ENCODE data around the gene C17orf107. TPM values are rescaled to one million over a fixed set of nuclear protein-coding genes. Genes with fewer than 3 reads are reported as not detected.

C17orf107 gene
- total and polyA plus RNA-seq, 2 of the 13 experiments (the other 11 are each of a cell fraction or from before 2014, with no cell fraction given), result 0.20 to 0.59 TPM

- TF ChIP-seq, protein P1, sequence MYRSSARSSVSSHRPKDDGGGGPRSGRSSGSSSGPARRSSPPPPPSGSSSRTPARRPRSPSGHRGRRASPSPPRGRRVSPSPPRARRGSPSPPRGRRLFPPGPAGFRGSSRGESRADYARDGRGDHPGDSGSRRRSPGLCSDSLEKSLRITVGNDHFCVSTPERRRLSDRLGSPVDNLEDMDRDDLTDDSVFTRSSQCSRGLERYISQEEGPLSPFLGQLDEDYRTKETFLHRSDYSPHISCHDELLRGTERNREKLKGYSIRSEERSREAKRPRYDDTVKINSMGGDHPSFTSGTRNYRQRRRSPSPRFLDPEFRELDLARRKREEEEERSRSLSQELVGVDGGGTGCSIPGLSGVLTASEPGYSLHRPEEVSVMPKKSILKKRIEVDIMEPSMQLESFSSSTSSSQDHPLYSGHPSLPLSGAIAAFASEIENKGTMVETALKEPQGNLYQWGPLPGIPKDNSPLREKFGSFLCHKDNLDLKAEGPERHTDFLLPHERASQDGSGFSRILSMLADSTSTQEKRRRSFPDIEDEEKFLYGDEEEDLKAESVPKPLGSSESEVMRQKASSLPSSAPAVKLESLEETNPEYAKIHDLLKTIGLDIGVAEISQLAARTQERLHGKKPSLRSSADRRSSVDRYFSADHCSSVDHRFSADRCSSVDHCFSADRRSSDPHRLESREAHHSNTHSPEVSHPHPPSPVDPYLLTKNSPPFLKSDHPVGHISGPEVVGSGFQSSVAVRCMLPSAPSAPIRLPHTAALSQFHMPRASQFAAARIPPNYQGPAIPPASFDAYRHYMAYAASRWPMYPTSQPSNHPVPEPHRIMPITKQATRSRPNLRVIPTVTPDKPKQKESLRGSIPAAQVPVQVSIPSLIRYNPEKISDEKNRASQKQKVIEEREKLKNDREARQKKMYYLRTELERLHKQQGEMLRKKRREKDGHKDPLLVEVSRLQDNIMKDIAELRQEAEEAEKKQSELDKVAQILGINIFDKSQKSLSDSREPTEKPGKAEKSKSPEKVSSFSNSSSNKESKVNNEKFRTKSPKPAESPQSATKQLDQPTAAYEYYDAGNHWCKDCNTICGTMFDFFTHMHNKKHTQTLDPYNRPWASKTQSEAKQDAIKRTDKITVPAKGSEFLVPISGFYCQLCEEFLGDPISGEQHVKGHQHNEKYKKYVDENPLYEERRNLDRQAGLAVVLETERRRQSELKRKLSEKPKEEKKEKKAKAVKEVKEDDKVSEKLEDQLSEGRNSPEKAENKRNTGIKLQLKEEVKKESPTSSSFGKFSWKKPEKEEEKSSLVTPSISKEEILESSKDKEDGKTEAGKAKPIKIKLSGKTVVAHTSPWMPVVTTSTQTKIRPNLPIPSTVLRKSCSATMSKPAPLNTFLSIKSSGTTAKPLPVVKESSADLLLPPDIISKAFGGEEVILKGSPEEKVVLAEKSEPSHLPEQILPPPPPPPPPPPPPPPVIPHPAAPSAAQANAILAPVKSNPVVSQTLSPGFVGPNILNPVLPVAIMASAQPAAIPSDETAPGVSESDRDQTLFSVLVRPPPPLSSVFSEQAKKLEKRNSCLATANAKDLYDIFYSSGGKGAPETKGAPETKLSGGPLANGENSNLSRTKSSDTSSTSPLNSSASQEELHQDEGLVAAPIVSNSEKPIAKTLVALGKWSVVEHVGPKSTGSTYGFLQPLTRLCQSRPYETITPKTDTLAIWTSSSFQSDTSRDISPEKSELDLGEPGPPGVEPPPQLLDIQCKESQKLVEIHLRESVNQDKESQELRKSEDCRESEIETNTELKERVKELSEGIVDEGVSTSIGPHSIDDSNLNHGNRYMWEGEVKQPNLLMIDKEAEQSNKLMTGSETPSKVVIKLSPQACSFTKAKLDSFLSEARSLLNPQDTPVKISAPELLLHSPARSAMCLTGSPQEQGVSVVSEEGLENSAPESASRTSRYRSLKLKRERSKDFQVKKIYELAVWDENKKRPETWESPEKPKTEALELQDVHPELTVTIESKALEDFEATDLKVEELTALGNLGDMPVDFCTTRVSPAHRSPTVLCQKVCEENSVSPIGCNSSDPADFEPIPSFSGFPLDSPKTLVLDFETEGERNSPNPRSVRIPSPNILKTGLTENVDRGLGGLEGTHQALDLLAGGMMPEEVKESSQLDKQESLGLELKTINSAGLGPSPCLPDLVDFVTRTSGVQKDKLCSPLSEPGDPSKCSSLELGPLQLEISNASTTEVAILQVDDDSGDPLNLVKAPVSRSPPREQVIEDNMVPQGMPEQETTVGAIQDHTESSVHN (CRISPR knock-in tag; IDR thresholded peaks at IDR 0.05), result no peak
- TF ChIP-seq TMF1 (CRISPR knock-in tag; IDR thresholded peaks at IDR 0.05; ENCODE audit: low read depth) (no peak), ATF7 (IDR thresholded peaks at IDR 0.05) (no peak), ATF7 (CRISPR knock-in tag; IDR thresholded peaks at IDR 0.05) (no peak), RORA (CRISPR knock-in tag; IDR thresholded peaks at IDR 0.05) (no peak), ONECUT2 (CRISPR knock-in tag; IDR thresholded peaks at IDR 0.05) (no peak), NR2C2 (CRISPR knock-in tag; IDR thresholded peaks at IDR 0.05; ENCODE audit: borderline replicate concordance) (no peak), SMARCC2 (IDR thresholded peaks at IDR 0.05) (no peak), RNF2 (conservative IDR thresholded peaks at IDR 0.05; ENCODE audit: low read depth) (no peak)
- TF ChIP-seq, protein P2, sequence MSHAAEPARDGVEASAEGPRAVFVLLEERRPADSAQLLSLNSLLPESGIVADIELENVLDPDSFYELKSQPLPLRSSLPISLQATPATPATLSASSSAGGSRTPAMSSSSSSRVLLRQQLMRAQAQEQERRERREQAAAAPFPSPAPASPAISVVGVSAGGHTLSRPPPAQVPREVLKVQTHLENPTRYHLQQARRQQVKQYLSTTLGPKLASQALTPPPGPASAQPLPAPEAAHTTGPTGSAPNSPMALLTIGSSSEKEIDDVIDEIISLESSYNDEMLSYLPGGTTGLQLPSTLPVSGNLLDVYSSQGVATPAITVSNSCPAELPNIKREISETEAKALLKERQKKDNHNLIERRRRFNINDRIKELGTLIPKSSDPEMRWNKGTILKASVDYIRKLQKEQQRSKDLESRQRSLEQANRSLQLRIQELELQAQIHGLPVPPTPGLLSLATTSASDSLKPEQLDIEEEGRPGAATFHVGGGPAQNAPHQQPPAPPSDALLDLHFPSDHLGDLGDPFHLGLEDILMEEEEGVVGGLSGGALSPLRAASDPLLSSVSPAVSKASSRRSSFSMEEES (CRISPR knock-in tag; IDR thresholded peaks at IDR 0.05), result no peak
These were observed 20.2 kb downstream of the C17orf107 start (continued) for GRCh38 chr17:4919511-4920047.

Data from HepG2 (cell line).